ENCODE results near the gene CUZD1. TPM values are rescaled to one million over a fixed set of nuclear protein-coding genes. Genes with fewer than 3 reads are reported as not detected.
A peak's percentile ranks its signal among the peaks of the same experiment; 100 is the strongest.
"Not testable (repeated sequence)": the region's sequence is repeated elsewhere in the genome, so short reads cannot be mapped to it uniquely, and the experiment has no call there.

The CUZD1 gene
- total and polyA plus RNA-seq, 8 donors, result 0.73 to 2.7 (median 2.0) TPM

GRCh38 chr10:122859527-122859926, 13.9 kb upstream of the CUZD1 start:
- Histone ChIP-seq H3K9me3 (no peaks in the 10 kb centered on the region), H3K4me1 (no peaks in the 10 kb centered on the region), H3K27me3 (no peaks in the 10 kb centered on the region), H3K36me3 (no peaks in the 10 kb centered on the region), H3K4me3 (no peak overlapping the region), H3K27ac (no peak overlapping the region)
- TF ChIP-seq CTCF (IDR thresholded peaks at IDR 0.05), result no peak
- intact Hi-C loops (cut with DNase I), result no loop called here
- DNase-seq (no peak), ATAC-seq (no peak)

GRCh38 chr10:122858042-122858441, 12.4 kb upstream of the CUZD1 start:
- intact Hi-C loops (cut with DNase I), result not testable (repeated sequence)

GRCh38 chr10:122856902-122857301, 11.2 kb upstream of the CUZD1 start:
- no peak overlapping the region for H3K4me3 ChIP-seq
- no peak for DNase-seq
- no peak overlapping the region for H3K27ac ChIP-seq
- TF ChIP-seq CTCF (IDR thresholded peaks at IDR 0.05), result no peak
- intact Hi-C loops (cut with DNase I), result no loop called here
- no peaks in the 10 kb centered on the region for H3K36me3 ChIP-seq
- H3K27me3 ChIP-seq, result no peaks in the 10 kb centered on the region
- peak; percentile 49 for ATAC-seq
- no peaks in the 10 kb centered on the region for H3K4me1 ChIP-seq
- H3K9me3 ChIP-seq, result no peaks in the 10 kb centered on the region

More at GRCh38 chr10:122858042-122858441, 12.4 kb upstream of the CUZD1 start:
- H3K36me3 ChIP-seq, H3K27ac ChIP-seq, H3K27me3 ChIP-seq, DNase-seq, H3K9me3 ChIP-seq, H3K4me3 ChIP-seq, ATAC-seq, H3K4me1 ChIP-seq: not testable (repeated sequence)

GRCh38 chr10:122855745-122856144, 10.1 kb upstream of the CUZD1 start:
- intact Hi-C loops (cut with DNase I), result no loop called here
- Histone ChIP-seq H3K4me3 (no peak overlapping the region), H3K9me3 (no peaks in the 10 kb centered on the region), H3K36me3 (no peaks in the 10 kb centered on the region), H3K27ac (no peak overlapping the region), H3K27me3 (no peaks in the 10 kb centered on the region), H3K4me1 (no peaks in the 10 kb centered on the region)
- no peak for TF ChIP-seq CTCF (IDR thresholded peaks at IDR 0.05)
- DNase-seq (no peak), ATAC-seq (no peak)

- no peaks in the 10 kb centered on the region for H3K36me3 ChIP-seq
- TF ChIP-seq CTCF (IDR thresholded peaks at IDR 0.05), result no peak
- no peak overlapping the region for H3K27ac ChIP-seq
- DNase-seq, result no peak
- H3K27me3 ChIP-seq, result no peaks in the 10 kb centered on the region
- no peak overlapping the region for H3K4me3 ChIP-seq
- no peak for ATAC-seq
- H3K9me3 ChIP-seq, result no peaks in the 10 kb centered on the region
- intact Hi-C loops (cut with DNase I), result no loop called here
- no peaks in the 10 kb centered on the region for H3K4me1 ChIP-seq
These were observed 9.0 kb upstream of the CUZD1 start for GRCh38 chr10:122854648-122855047.

- Histone ChIP-seq H3K27ac (no peak overlapping the region), H3K4me3 (no peak overlapping the region), H3K9me3 (no peaks in the 10 kb centered on the region), H3K27me3 (no peaks in the 10 kb centered on the region), H3K36me3 (no peaks in the 10 kb centered on the region), H3K4me1 (no peaks in the 10 kb centered on the region)
- DNase-seq (no peak), ATAC-seq (no peak)
- TF ChIP-seq CTCF (IDR thresholded peaks at IDR 0.05), result no peak
- intact Hi-C loops (cut with DNase I), result no loop called here
These were observed 8.1 kb upstream of the CUZD1 start for GRCh38 chr10:122853665-122854313.

All from left lung (tissue), 10 donors.